Endothelial cell of umbilical vein (primary cell): Measurements from ENCODE around the gene SCG3. TPM values are rescaled to one million over a fixed set of nuclear protein-coding genes. Genes with fewer than 3 reads are reported as not detected.
A peak's percentile ranks its signal among the peaks of the same experiment; 100 is the strongest.

ENCODE experiments used
- BruUV-seq: library from RNA; stranded (reverse); fragments of 400-500 nt; replicated peaks from 2 replicates; lab custom pipeline; 2021; lab: Mats Ljungman, UMichigan
- CTCF ChIA-PET: fragments of 300-600, 350-600 bp; sonication (Branson Sonifier 250); formaldehyde crosslinking; loops from one replicate; lab custom pipeline; 2021; ENCODE audit warnings: antibody characterized with exemption, inconsistent platforms; lab: Charles Lee
- POLR2A ChIA-PET: fragments of 300-600, 350-600 bp; sonication (Branson Sonifier 250); formaldehyde crosslinking; loops from one replicate; lab custom pipeline; 2021; ENCODE audit warnings: antibody characterized with exemption, inconsistent platforms; lab: Charles Lee
- DNase-seq: peaks from one replicate; pipeline ENCODE4 v3.0.0-alpha.2; 2011; ENCODE audit warnings: low read depth, low spot score
- FAIRE-seq: peaks from 2 replicates; lab custom pipeline; 2011; peaks lifted over from hg19 to GRCh38; lab: Jason Lieb, UNC
- H2AFZ ChIP-seq: 2 replicates; pipeline ENCODE4 v1.6.0; 2012; ENCODE audit warnings: low read depth, low read length, control low read depth, inconsistent platforms
- H3K27ac ChIP-seq: 2 replicates; pipeline ENCODE4 v1.5.1; 2011; ENCODE audit warnings: low read depth, mild to moderate bottlenecking, control low read depth, low read length, moderate library complexity; ENCODE audit not compliant: insufficient read depth
- H3K27me3 ChIP-seq, 2 experiments: 2 replicates each; pipeline versions ENCODE4 v1.6.0 to v1.6.1; 2011; ENCODE audit warnings: low read length in 2 of 2, mixed read lengths in 1 of 2; ENCODE audit not compliant: control insufficient read depth in 2 of 2, insufficient read depth in 2 of 2
- H3K36me3 ChIP-seq, 2 experiments: 2 replicates in 1 of 2; 3 replicates in 1 of 2; pipeline ENCODE4 v1.5.1; 2011; ENCODE audit warnings: low read length in 2 of 2, mild to moderate bottlenecking in 1 of 2, moderate library complexity in 1 of 2; ENCODE audit not compliant: control insufficient read depth in 2 of 2, insufficient read depth in 2 of 2; ENCODE audit errors: extremely low read depth in 1 of 2
- H3K4me1 ChIP-seq: 3 replicates; pipeline ENCODE4 v1.5.1; 2011; ENCODE audit warnings: mild to moderate bottlenecking, low read length; ENCODE audit not compliant: control insufficient read depth, insufficient read depth; ENCODE audit errors: extremely low read depth
- H3K4me2 ChIP-seq: 2 replicates; pipeline ENCODE4 v1.6.1; 2011; ENCODE audit warnings: low read length, control low read depth, mixed read lengths; ENCODE audit not compliant: insufficient read depth
- H3K4me3 ChIP-seq, 3 experiments: fragments of 200-600 bp in 1 of 3; sonication (generic), shearing (Covaris generic) in 1 of 3; replicated peaks in 1 of 3; 2 replicates each; pipeline ENCODE4 v1.5.1; 2011 to 2016; ENCODE audit warnings: control low read depth in 3 of 3, low read length in 3 of 3, mild to moderate bottlenecking in 2 of 3, inconsistent platforms in 1 of 3, low read depth in 1 of 3, moderate library complexity in 1 of 3; ENCODE audit not compliant: insufficient read depth in 1 of 3
- H3K79me2 ChIP-seq: 2 replicates; pipeline ENCODE4 v1.6.0; 2012; ENCODE audit warnings: low read length, inconsistent platforms; ENCODE audit not compliant: control insufficient read depth, insufficient read depth
- H3K9ac ChIP-seq: replicated peaks from 2 replicates; pipeline ENCODE3; 2011; ENCODE audit warnings: low read length, control low read depth; ENCODE audit not compliant: insufficient read depth; ENCODE audit errors: extremely low read depth
- H3K9me1 ChIP-seq: replicated peaks from 3 replicates; pipeline ENCODE4 v1.6.0; 2011; ENCODE audit warnings: mild to moderate bottlenecking, low read length; ENCODE audit not compliant: control insufficient read depth, insufficient read depth; ENCODE audit errors: extremely low read depth
- H3K9me3 ChIP-seq: replicated peaks from 2 replicates; pipeline ENCODE4 v1.5.1; 2012; ENCODE audit warnings: low read length, inconsistent platforms; ENCODE audit not compliant: control insufficient read depth, insufficient read depth
- H4K20me1 ChIP-seq: replicated peaks from 2 replicates; pipeline ENCODE3; 2011; ENCODE audit warnings: mild to moderate bottlenecking, low read length; ENCODE audit not compliant: control insufficient read depth, insufficient read depth; ENCODE audit errors: extremely low read depth
- EZH2 ChIP-seq: IDR thresholded peaks from 2 replicates; pipeline ENCODE4 v1.6.1; 2012; ENCODE audit warnings: borderline replicate concordance, low read depth, mild to moderate bottlenecking, moderate library complexity, low read length, inconsistent platforms; ENCODE audit not compliant: severe bottlenecking
- FOS ChIP-seq: IDR thresholded peaks from 2 replicates; pipeline ENCODE4 v1.6.1; 2011; ENCODE audit warnings: mild to moderate bottlenecking, low read length, moderate library complexity, borderline replicate concordance; ENCODE audit not compliant: insufficient read depth
- GATA2 ChIP-seq: IDR thresholded peaks from 2 replicates; pipeline ENCODE4 v1.7.0; 2011; ENCODE audit warnings: low read depth, mild to moderate bottlenecking, moderate library complexity, mixed read lengths, low read length; ENCODE audit not compliant: insufficient read length, insufficient read depth
- JUN ChIP-seq: IDR thresholded peaks from 2 replicates; pipeline ENCODE4 v1.6.1; 2011; ENCODE audit warnings: borderline replicate concordance, low read depth; ENCODE audit not compliant: insufficient read length, insufficient read depth
- MYC ChIP-seq: IDR thresholded peaks from one replicate; pipeline ENCODE4 v1.6.1; 2011; ENCODE audit warnings: mild to moderate bottlenecking, low read depth, low read length
- POLR2A ChIP-seq: IDR thresholded peaks from 2 replicates; pipeline ENCODE4 v1.6.1; 2012; ENCODE audit warnings: low read depth, mild to moderate bottlenecking, control low read depth, low read length
- POLR2AphosphoS5 ChIP-seq: IDR thresholded peaks from 2 replicates; pipeline ENCODE4 v1.6.1; 2012; ENCODE audit warnings: low read depth, mild to moderate bottlenecking, control low read depth, low read length, moderate library complexity; ENCODE audit not compliant: insufficient read depth
- dilution Hi-C: fragments of 300-500 bp; cut with MboI; formaldehyde crosslinking; loops from one replicate; pipeline ENCODE4 v1.15.0; 2019; ENCODE audit warnings: low sequenced_read_pairs; ENCODE audit not compliant: extremely low pct_ligation_motif_present
- intact Hi-C: fragments of 100-400 bp; cut with micrococcal nuclease; formaldehyde crosslinking; loops from one replicate; pipeline ENCODE4 v1.10.0; 2022
- polyA plus RNA-seq, 4 experiments: library from polyadenylated mRNA; depleted of rRNA in 3 of 4; stranded (reverse) in 3 of 4; unstranded in 1 of 4; fragments of >200 nt; gene quantifications; 2 replicates each; pipeline versions ENCODE4 v1.2.1 to v1.2.3, GENCODE V29; 2011 to 2012; ENCODE audit warnings: missing spikeins in 1 of 4
- total RNA-seq: library from RNA; stranded (reverse); gene quantifications from 2 replicates; pipeline ENCODE4 v1.2.3, GENCODE V29; 2021
- TF ChIP-seq, protein P1 (sequence below), 2 donors: IDR thresholded peaks; 1 replicate in 1 of 2; 2 replicates in 1 of 2; pipeline ENCODE4 v1.5.1; 2011; ENCODE audit warnings: low read length in 2 of 2, mild to moderate bottlenecking in 2 of 2, moderate library complexity in 2 of 2, control low read depth in 1 of 2, inconsistent platforms in 1 of 2, low read depth in 1 of 2; ENCODE audit not compliant: insufficient read depth in 1 of 2; ENCODE audit errors: extremely low read depth in 1 of 2
- TF ChIP-seq, protein P2 (sequence below): IDR thresholded peaks from 2 replicates; pipeline ENCODE4 v1.6.1; 2011; ENCODE audit not compliant: insufficient read depth, insufficient read length

SCG3 gene
- total and polyA plus RNA-seq, 2 donors (not counting 3 experiments of a cell fraction or from before 2014, with no cell fraction given): not detected

DNA sequence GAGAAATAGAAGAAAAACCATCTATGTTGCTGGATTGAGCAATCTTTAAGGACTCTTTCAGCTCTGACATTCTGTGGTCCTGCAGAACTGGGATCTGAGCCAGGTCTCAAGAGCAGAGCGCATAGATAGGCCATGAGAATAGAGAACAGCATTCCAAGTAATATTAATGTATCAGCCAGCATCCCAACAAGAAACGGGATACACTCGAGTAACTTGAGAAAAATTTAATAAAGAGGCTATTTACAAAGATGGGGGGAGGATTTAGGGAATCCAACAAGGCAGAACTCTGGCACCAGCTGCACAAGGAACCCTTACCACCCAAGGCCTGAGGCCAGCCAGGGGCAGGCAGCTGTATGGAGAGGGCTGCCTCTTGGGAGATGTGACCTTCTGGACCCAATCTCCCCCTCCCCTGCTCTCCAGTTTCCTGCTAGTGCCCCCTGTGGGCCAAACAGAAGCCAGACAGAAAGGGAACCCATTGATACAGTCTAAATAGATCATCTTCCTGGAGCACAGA, 78.3 kb downstream of the SCG3 start:
- no peaks in the 10 kb centered on the region for H3K4me1 ChIP-seq
- H4K20me1 ChIP-seq: no peaks in the 10 kb centered on the region
- H3K79me2 ChIP-seq: no peaks in the 10 kb centered on the region
- DNase-seq: no peak
- H3K4me2 ChIP-seq: no peak overlapping the region
- FAIRE-seq: no peak
- dilution Hi-C loops: no loop called here
- H2AFZ ChIP-seq: no peak overlapping the region
- no peaks in the 10 kb centered on the region for H3K36me3 ChIP-seq
- ChIA-PET CTCF (interaction anchor here (0.9 kb wide), 1 partner anchor 17 kb away, joined by 4 read pairs; no protein-coding TSS in a partner anchor), POLR2A (no interaction called here)
- H3K27me3 ChIP-seq: peaks cover 18 to 20% of the 10 kb centered on the region in 2 experiments
- H3K9me1 ChIP-seq: no peaks in the 10 kb centered on the region
- H3K27ac ChIP-seq: no peak overlapping the region
- TF ChIP-seq GATA2: no peak
- TF ChIP-seq, protein P1, sequence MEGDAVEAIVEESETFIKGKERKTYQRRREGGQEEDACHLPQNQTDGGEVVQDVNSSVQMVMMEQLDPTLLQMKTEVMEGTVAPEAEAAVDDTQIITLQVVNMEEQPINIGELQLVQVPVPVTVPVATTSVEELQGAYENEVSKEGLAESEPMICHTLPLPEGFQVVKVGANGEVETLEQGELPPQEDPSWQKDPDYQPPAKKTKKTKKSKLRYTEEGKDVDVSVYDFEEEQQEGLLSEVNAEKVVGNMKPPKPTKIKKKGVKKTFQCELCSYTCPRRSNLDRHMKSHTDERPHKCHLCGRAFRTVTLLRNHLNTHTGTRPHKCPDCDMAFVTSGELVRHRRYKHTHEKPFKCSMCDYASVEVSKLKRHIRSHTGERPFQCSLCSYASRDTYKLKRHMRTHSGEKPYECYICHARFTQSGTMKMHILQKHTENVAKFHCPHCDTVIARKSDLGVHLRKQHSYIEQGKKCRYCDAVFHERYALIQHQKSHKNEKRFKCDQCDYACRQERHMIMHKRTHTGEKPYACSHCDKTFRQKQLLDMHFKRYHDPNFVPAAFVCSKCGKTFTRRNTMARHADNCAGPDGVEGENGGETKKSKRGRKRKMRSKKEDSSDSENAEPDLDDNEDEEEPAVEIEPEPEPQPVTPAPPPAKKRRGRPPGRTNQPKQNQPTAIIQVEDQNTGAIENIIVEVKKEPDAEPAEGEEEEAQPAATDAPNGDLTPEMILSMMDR (IDR thresholded peaks at IDR 0.05; ENCODE audit: extremely low read depth in 1 of 2, insufficient read depth in 1 of 2, low read depth in 1 of 2, low read length in 2 of 2): peak; percentile 5 to 12
- no peaks in the 10 kb centered on the region for H3K9me3 ChIP-seq
- H3K4me3 ChIP-seq: no peak overlapping the region
- no peak overlapping the region for H3K9ac ChIP-seq
- intact Hi-C loops: no loop called here
- BruUV-seq: no TSS peak

DNA sequence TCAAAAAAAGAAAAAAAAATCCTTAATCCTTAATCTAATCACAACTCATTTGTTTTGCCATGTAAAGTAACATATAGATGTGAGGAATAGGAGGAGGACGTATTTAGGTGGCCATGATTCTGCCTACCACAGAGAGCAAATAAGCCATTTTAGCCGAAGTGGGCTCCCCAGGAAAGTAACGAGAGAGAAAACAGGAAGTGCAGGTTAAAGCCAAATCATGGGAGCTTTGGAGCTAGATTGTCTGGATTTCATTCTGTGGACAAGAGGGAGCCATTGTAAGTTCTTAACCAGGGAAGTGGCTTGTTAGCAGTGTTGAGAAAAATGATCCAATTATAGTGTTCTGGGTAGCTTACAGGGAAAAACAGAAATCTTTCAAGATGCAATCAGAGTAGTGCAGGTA, 79.5 kb downstream of the SCG3 start:
- H3K4me2 ChIP-seq: no peak overlapping the region
- no peak overlapping the region for H3K9ac ChIP-seq
- intact Hi-C loops (no loop called here), dilution Hi-C loops (no loop called here)
- TF ChIP-seq, protein P1 (IDR thresholded peaks at IDR 0.05; ENCODE audit: extremely low read depth in 1 of 2, insufficient read depth in 1 of 2, low read depth in 1 of 2, low read length in 2 of 2): no peak
- TF ChIP-seq GATA2 (no peak), JUN (no peak), MYC (no peak), EZH2 (no peak), POLR2A (no peak), POLR2AphosphoS5 (no peak), FOS (no peak)
- TF ChIP-seq, protein P2, sequence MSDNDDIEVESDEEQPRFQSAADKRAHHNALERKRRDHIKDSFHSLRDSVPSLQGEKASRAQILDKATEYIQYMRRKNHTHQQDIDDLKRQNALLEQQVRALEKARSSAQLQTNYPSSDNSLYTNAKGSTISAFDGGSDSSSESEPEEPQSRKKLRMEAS: no peak
- ChIA-PET CTCF (interaction anchor here (0.7 to 2.9 kb wide), 2 partner anchors 16 to 111 kb away, joined by 3 to 11 read pairs; no protein-coding TSS in a partner anchor), POLR2A (interaction anchor here (0.5 kb wide), 1 partner anchor 14 kb away, joined by 6 read pairs; no protein-coding TSS in a partner anchor)
- no peak for FAIRE-seq
- H3K9me3 ChIP-seq: no peaks in the 10 kb centered on the region
- no peaks in the 10 kb centered on the region for H3K4me1 ChIP-seq
- no peak overlapping the region for H2AFZ ChIP-seq
- no peak overlapping the region for H3K27ac ChIP-seq
- no peaks in the 10 kb centered on the region for H3K79me2 ChIP-seq
- H3K9me1 ChIP-seq: no peaks in the 10 kb centered on the region
- no peaks in the 10 kb centered on the region for H4K20me1 ChIP-seq
- H3K36me3 ChIP-seq: no peaks in the 10 kb centered on the region
- peaks cover 11 to 14% of the 10 kb centered on the region in 2 experiments for H3K27me3 ChIP-seq
- no TSS peak for BruUV-seq
- DNase-seq: no peak
- H3K4me3 ChIP-seq: no peak overlapping the region
